ENCODE results near the gene C21orf58.
"Not testable (repeated sequence)": the region's sequence is repeated elsewhere in the genome, so short reads cannot be mapped to it uniquely, and the experiment has no call there.

Gene C21orf58

DNA sequence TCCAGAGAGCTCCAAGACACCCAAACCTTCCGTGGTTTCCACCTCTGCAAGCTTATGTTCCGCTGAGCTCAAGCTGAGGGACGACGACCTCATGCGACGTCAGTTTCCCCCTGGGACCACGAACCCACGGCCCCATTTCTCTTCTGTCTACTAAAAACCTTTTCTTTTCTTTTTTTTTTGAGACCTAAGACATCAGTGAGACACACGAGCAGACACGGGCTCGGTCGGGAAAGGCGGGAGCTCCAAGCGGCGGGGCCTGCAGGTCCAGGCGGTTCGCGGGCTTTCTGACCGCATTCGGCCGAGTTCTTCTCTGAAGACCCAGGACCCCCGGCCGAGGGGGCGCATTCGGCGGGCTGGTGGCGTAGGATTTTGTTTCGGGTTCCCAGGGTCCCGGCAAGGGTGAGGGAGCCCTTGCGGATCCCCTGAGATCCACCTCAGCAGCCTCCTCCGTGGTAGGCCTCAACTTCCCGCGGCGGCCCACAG, 402 bp downstream of the C21orf58 start:
- DNase-seq = no peak

GRCh38 chr21:46322351-46323226, 1.1 kb downstream of the C21orf58 start:
- peak; percentile 21 for DNase-seq

DNA sequence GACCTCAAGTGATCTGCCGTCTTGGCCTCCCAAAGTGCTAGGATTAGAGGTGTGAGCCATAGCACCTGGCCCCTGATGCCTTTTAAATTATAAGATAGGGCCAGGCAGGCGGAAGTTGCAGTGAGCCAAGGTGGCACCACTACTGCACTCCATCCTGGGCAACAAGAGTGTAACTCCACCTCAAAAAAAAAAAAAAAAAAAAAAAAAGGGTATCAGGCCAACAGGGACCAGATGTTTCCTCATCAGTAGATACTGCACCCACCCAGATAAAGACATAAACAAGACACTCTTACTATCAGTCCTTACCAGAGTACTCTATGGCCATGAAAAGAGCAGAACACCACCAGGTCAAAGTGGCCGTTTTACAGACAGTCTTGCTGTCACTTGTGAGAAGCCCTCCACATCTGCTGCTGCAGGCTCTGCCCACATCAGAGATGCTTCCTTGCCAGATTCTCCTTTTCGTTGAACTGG, 3.3 kb downstream of the C21orf58 start:
- DNase-seq = no peak

DNA sequence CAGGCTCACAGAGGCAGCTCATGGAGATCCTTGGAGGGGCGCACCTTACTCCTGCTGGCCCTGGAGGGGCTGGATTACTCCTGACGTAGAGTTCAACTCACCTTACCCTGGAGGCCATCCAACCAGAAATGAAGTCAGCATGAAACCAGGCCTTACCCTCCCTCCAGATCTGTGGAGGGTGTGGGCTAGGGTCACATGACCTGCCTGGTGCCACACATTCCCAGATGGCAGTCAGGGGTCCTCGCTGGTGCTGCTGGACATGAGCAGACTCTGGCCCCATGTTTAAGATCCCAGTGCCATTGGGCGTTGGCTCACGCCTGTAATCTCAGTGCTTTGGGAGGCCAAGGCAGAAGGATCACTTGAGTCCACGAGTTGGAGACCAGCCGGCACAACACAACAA, 4.5 kb downstream of the C21orf58 start:
- DNase-seq = no peak

- DNase-seq = no peak
Measured at GRCh38 chr21:46318464-46318845, 5.2 kb downstream of the C21orf58 start.

DNA sequence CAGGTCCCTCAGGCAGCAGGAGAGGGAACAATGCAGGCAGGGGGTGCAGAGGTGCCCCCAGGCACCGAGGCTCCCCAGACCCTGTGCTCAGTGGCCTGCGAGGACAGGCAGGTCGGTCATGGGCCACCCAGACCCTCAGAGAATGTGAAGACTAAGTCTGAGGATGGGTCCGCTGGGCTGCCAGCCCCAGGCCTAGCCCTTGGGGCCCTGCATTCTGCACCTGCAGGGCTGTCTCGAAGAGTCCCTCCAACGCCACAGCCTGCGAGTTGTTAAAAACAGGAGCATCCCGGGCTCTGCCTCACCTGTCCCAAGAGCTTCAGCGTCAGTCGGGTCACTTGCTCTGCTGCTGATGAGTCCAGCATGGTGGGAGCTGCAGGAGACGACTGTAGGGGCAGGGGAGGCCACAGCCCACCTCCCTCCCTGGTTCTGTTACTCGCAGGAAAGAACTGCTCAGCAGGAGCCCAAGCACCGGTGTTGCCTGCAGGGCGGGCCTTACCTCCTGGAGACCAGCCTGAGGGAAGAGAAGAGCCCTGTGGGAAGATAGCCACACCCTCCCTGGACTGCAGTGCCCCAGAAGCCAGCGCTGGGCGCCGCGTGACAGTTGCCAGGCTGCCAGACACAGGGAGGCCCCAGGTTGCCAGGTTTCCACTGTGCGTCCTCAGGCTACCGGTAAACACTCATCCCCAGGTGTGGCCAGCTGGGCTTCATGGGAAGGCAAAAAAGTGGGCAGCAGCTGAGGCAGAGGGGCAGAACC, 5.8 kb downstream of the C21orf58 start:
- DNase-seq = no peak

GRCh38 chr21:46316708-46317324, 6.9 kb downstream of the C21orf58 start:
- DNase-seq = no peak

DNA sequence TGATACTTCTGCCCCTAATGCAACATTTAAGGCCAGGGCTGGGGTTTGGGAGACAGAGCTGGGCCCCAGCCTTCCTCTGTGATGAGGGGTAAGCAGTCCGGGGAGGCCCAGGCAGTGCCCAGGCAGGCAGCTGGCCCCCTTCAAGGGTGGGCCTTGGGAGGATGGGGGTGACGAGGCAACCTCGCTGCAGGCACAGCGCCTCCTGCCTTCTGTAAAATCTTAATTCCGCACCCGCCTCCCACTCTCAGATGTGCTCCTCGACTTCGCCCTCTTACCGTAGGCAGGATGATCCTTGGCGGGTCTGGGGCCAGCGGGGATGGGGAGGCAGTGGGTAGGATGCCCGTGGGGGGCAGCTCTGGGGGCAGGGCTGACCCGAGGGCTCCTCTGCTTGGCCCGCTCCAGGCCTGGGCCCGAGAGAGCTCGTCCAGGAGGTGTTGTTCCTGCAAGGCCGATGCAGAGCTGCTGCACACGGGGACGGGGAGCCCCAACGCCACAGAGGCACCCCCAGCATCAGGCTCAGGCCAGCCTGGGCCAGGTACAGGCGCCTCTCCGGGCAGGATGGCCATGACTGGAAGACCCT, 9.1 kb downstream of the C21orf58 start:
- DNase-seq = no peak

GRCh38 chr21:46312949-46313348, 10.7 kb downstream of the C21orf58 start:
- DNase-seq = no peak

- DNase-seq = no peak
Measured at GRCh38 chr21:46311568-46311967, 12.1 kb downstream of the C21orf58 start.

GRCh38 chr21:46310260-46310659, 13.4 kb downstream of the C21orf58 start:
- not testable (repeated sequence) for DNase-seq

DNA sequence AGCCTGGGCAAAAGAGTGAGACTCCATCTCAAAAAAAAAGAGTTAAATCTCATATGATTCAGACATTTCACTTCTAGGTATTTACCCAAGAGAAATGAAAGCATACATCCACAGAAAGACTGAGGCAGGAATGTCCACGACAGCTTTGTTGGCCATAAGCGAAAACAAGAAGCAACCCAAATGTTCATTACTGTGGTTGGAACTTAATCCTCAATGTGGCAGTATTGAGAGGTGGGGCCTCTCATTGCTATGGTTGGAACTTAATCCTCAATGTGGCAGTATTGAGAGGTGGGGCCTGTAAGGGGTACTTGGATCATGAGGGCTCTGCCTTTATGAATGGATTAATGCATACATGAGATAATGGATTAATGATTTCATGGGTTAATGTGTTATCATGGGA, 15.2 kb downstream of the C21orf58 start:
- DNase-seq = no peak

DNA sequence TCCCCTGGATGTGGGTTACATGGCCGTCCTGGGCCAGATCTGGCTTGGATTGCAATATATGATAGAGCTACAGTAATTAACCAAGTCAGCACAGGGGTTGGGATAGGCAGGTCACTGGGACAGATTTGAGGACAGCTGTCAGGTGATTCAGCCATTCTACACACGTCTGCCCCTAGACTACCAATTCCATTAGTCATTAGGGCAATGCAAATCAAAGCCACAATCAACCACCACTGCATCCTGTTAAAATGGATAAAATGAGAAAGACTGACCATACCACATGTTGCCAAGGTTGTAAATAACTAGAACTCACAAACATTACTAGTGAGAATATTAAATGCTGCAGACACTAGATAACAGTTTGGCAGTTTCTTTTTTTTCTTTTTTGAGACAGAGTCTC, 16.0 kb downstream of the C21orf58 start:
- DNase-seq = peak; percentile 46

GRCh38 chr21:46304955-46305354, 18.7 kb downstream of the C21orf58 start:
- no peak for DNase-seq

DNA sequence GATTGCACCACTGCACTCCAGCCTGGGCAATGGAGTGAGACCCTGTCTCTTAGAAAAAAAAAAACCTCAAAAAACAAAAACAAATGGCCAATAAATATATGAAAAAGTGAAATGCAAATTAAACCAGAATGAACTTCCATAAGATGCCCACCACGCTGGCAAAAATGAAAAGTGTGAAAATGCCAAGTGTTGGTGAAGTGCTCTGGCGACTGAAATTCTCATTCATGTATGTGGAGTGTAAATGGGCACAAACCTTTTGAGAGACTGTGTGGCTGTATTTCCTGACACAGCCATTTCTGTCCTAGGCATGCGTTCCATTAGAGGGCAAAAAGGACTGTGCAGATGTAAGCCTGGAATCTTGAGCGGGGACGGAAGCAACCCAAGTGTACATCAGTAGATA, 19.2 kb downstream of the C21orf58 start:
- no peak for DNase-seq

DNA sequence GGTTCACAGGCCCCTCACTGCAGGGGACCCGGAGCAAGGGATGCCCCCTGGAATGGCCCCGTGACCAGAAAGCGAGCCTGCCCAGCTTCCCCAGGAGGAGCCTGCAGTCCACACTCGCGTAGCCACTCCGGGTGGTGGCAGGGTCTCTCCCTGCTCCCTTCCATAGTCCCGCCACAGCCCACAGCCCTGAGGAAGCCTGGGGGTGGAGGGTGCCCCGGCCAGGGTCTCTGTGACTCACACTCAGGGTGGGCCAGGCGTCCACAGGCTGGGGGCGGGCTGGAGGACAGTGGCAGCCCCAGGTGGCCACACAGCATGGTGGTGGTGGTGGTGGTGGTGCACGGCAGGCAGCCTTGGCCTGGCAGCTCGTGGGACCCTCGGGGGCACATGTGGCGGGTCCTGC, 21.9 kb downstream of the C21orf58 start:
- DNase-seq = no peak

GRCh38 chr21:46299167-46299566, 24.5 kb downstream of the C21orf58 start:
- DNase-seq = no peak

- DNase-seq = peak; percentile 25
Measured at GRCh38 chr21:46297338-46298271, 26.1 kb downstream of the C21orf58 start.

- peak; percentile 90 for DNase-seq
Measured at GRCh38 chr21:46295996-46296752, 27.5 kb downstream of the C21orf58 start.

- peak; percentile 85 for DNase-seq
Measured at GRCh38 chr21:46295177-46295770, 28.4 kb downstream of the C21orf58 start.

All from fibroblast of skin of abdomen (primary cell).